Cardiac muscle cell (in vitro differentiated cells and primary cell): ENCODE data around the gene CTIF. TPM values are rescaled to one million over a fixed set of nuclear protein-coding genes. Genes with fewer than 3 reads are reported as not detected.
A peak's percentile ranks its signal among the peaks of the same experiment; 100 is the strongest.

Source experiments
- DNase-seq, 2 donors: peaks; one replicate each; pipeline versions ENCODE4 v3.0.0 to v3.0.0-alpha.2; 2010 to 2017; ENCODE audit warnings: low read depth in 1 of 2, low spot score in 1 of 2
- H3K27ac ChIP-seq: fragments of 200-600 bp; sonication (generic); 2 replicates; pipeline ENCODE4 v1.5.1; 2016
- H3K27me3 ChIP-seq: fragments of 200-600 bp; sonication (generic); 2 replicates; pipeline ENCODE4 v1.6.0; 2016; ENCODE audit warnings: control low read depth
- H3K36me3 ChIP-seq: fragments of 200-600 bp; sonication (generic); 2 replicates; pipeline ENCODE4 v1.5.1; 2016; ENCODE audit warnings: control low read depth
- H3K4me1 ChIP-seq: fragments of 200-600 bp; sonication (generic); 2 replicates; pipeline ENCODE4 v1.8.1; 2017; ENCODE audit warnings: low read depth, mild to moderate bottlenecking, mixed run types
- H3K4me3 ChIP-seq: fragments of 200-600 bp; sonication (generic); 2 replicates; pipeline ENCODE4 v1.5.1; 2016; ENCODE audit warnings: mild to moderate bottlenecking
- H3K9me3 ChIP-seq: fragments of 200-600 bp; sonication (generic); 2 replicates; pipeline ENCODE4 v1.5.1; 2017; ENCODE audit warnings: low read depth, mild to moderate bottlenecking, control low read depth
- polyA plus RNA-seq: library from polyadenylated mRNA; unstranded; fragments of >200 nt; fragmentation: Nextera tagmentation; extraction: Ambion mirVana; gene quantifications from 2 replicates; pipeline ENCODE4 v1.2.1, GENCODE V29; 2016
- total RNA-seq: library from RNA; depleted of rRNA; stranded (reverse); fragments of >200 nt; gene quantifications from 2 replicates; pipeline ENCODE4 v1.2.3, GENCODE V29; 2016
- TF ChIP-seq, protein P1 (sequence below): IDR thresholded peaks from 2 replicates; pipeline ENCODE4 v1.5.1; 2012; ENCODE audit warnings: low read depth, mild to moderate bottlenecking, low read length

CTIF gene
- total and polyA plus RNA-seq, 2 experiments from 2014 or later = 16.5 to 22.0 TPM

- H3K27ac ChIP-seq = no peak overlapping the region
- no peaks in the 10 kb centered on the region for H3K4me1 ChIP-seq
- no peaks in the 10 kb centered on the region for H3K9me3 ChIP-seq
- TF ChIP-seq, protein P1, sequence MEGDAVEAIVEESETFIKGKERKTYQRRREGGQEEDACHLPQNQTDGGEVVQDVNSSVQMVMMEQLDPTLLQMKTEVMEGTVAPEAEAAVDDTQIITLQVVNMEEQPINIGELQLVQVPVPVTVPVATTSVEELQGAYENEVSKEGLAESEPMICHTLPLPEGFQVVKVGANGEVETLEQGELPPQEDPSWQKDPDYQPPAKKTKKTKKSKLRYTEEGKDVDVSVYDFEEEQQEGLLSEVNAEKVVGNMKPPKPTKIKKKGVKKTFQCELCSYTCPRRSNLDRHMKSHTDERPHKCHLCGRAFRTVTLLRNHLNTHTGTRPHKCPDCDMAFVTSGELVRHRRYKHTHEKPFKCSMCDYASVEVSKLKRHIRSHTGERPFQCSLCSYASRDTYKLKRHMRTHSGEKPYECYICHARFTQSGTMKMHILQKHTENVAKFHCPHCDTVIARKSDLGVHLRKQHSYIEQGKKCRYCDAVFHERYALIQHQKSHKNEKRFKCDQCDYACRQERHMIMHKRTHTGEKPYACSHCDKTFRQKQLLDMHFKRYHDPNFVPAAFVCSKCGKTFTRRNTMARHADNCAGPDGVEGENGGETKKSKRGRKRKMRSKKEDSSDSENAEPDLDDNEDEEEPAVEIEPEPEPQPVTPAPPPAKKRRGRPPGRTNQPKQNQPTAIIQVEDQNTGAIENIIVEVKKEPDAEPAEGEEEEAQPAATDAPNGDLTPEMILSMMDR = no peak
- H3K4me3 ChIP-seq = no peak overlapping the region
- no peak for DNase-seq
- H3K36me3 ChIP-seq = no peaks in the 10 kb centered on the region
- no peaks in the 10 kb centered on the region for H3K27me3 ChIP-seq
Measured at GRCh38 chr18:48530399-48531081, 8.3 kb upstream of the CTIF start.

GRCh38 chr18:48531082-48531403 lies 7.8 kb upstream of the CTIF start:
- Histone ChIP-seq H3K36me3 (no peaks in the 10 kb centered on the region), H3K9me3 (no peaks in the 10 kb centered on the region), H3K4me3 (no peak overlapping the region), H3K4me1 (no peaks in the 10 kb centered on the region), H3K27me3 (no peaks in the 10 kb centered on the region), H3K27ac (no peak overlapping the region)
- TF ChIP-seq, protein P1 = no peak
- DNase-seq = no peak

DNA sequence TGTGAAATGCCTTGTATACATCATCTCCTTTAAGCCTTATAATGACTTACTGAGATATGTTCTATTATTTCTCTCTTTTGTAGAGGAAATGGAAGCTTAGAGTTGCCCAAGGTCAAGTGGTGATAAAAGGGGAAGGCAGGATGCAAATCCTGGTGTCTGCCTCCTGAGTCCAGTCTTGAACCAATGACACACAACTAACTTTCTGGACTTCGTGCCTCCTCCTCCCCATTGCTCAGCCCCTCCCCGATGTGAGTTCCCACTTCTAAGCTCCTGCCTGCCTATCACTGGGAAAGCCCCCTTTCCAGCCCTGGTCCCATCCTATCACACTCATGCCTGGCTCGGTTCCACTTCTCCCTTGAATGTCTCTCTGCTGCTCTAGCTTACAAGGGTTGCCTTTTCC lies 6.9 kb upstream of the CTIF start:
- TF ChIP-seq, protein P1 = no peak
- Histone ChIP-seq H3K27me3 (no peaks in the 10 kb centered on the region), H3K27ac (no peak overlapping the region), H3K4me1 (no peaks in the 10 kb centered on the region), H3K36me3 (no peaks in the 10 kb centered on the region), H3K9me3 (no peaks in the 10 kb centered on the region), H3K4me3 (no peak overlapping the region)
- DNase-seq = no peak

DNA sequence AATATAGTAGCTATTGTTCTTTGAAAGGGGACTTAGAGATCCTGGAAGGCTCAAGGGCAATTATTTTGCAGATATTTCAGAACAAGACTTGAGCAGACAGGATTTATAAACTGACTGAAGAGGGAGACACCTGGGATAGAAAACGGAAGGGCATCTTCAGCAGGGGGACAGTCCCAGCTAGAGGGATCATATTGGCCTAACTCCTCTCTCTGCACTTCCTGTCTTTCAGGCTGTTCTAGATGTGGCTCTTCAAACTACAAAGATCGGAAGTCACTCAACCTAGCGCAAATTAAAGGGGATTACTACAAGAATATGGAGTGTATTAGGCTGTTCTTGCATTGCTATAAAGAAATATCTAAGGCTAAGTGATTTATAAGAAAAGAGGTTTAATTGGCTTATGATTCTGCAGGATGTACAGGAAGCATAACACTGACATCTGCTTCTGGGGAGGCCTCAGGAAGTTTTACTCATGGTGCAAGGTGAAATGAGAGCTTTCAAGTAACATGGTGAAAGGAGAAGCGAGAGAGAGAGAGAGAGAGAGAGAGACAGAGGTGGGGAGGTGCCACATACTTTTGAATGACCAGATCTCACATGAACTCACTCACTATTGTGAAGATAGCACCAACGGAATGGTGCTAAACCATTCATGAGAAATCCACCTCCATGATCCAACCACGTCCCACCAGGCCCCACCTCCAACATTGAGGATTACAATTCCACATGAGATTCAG lies 5.3 kb upstream of the CTIF start:
- no peaks in the 10 kb centered on the region for H3K27me3 ChIP-seq
- no peaks in the 10 kb centered on the region for H3K9me3 ChIP-seq
- no peak for DNase-seq
- H3K27ac ChIP-seq = no peak overlapping the region
- H3K36me3 ChIP-seq = no peaks in the 10 kb centered on the region
- no peak overlapping the region for H3K4me3 ChIP-seq
- TF ChIP-seq, protein P1 = no peak
- no peaks in the 10 kb centered on the region for H3K4me1 ChIP-seq

GRCh38 chr18:48534364-48534763 lies 4.5 kb upstream of the CTIF start:
- TF ChIP-seq, protein P1 = no peak
- H3K27me3 ChIP-seq = no peaks in the 10 kb centered on the region
- no peaks in the 10 kb centered on the region for H3K9me3 ChIP-seq
- H3K27ac ChIP-seq = no peak overlapping the region
- H3K4me3 ChIP-seq = no peak overlapping the region
- peak in 1 of 2 donors; percentile 59 for DNase-seq
- H3K4me1 ChIP-seq = no peaks in the 10 kb centered on the region
- no peaks in the 10 kb centered on the region for H3K36me3 ChIP-seq
